GM12878 (cell line): ENCODE data around the gene CDC14C. TPM values are rescaled to one million over a fixed set of nuclear protein-coding genes. Genes with fewer than 3 reads are reported as not detected.

Source experiments
- ATAC-seq: fragments of 200-7000 bp; cut with Tn5 transposase; 3 replicates; pipeline ENCODE4 v1.9.1; 2020; ENCODE audit warnings: mild to moderate bottlenecking, moderate library complexity
- BruUV-seq: library from RNA; stranded (reverse); fragments of 400-500 nt; replicated peaks from 2 replicates; lab custom pipeline; 2021; lab: Mats Ljungman, UMichigan
- CTCF ChIA-PET: fragments of 300-600 bp; sonication (Branson Sonifier 250); formaldehyde crosslinking; extraction: SDS; loops from one replicate; lab custom pipeline; 2021; ENCODE audit warnings: inconsistent platforms; lab: Yijun Ruan, JAX
- POLR2A ChIA-PET: fragments of 350-600 bp; formaldehyde crosslinking; extraction: SDS; loops from one replicate; lab custom pipeline; 2021; ENCODE audit warnings: inconsistent platforms; lab: Charles Lee
- RAD21 ChIA-PET: fragments of 300-600 bp; sonication (Branson Sonifier 250); formaldehyde crosslinking; loops from one replicate; lab custom pipeline; 2023; ENCODE audit warnings: antibody characterized with exemption; ENCODE audit not compliant: unreplicated experiment; lab: Charles Lee
- SMC1A ChIA-PET: fragments of 300-600 bp; sonication (Branson Sonifier 250); formaldehyde crosslinking; loops from one replicate; lab custom pipeline; 2023; ENCODE audit not compliant: unreplicated experiment, uncharacterized antibody; lab: Charles Lee
- DNase-seq: peaks from one replicate; pipeline ENCODE4 v3.0.0-alpha.2; 2011; ENCODE audit warnings: low read depth, low spot score
- FAIRE-seq: peaks from 3 replicates; lab custom pipeline; 2011; peaks lifted over from hg19 to GRCh38; lab: Jason Lieb, UNC
- H2AFZ ChIP-seq: 2 replicates; pipeline ENCODE4 v1.6.0; 2011; ENCODE audit warnings: low read depth, low read length, control low read depth; ENCODE audit not compliant: control insufficient read depth
- H3K27ac ChIP-seq: 2 replicates; pipeline ENCODE4 v1.5.1; 2011; ENCODE audit warnings: control low read depth; ENCODE audit not compliant: control insufficient read depth, insufficient read depth
- H3K27me3 ChIP-seq, 2 experiments: replicated peaks in 1 of 2; 2 replicates each; pipeline versions ENCODE4 v1.6.0 to v1.6.1; 2011; ENCODE audit warnings: low read length in 1 of 2; ENCODE audit not compliant: control insufficient read depth in 2 of 2, insufficient read depth in 2 of 2
- H3K36me3 ChIP-seq, 2 experiments: 2 replicates each; pipeline ENCODE4 v1.5.1; 2011; ENCODE audit warnings: low read length in 1 of 2; ENCODE audit not compliant: control insufficient read depth in 2 of 2, insufficient read depth in 2 of 2
- H3K4me1 ChIP-seq: 2 replicates; pipeline ENCODE4 v1.6.1; 2011; ENCODE audit warnings: mild to moderate bottlenecking, low read length, moderate library complexity, mixed read lengths; ENCODE audit not compliant: control insufficient read depth, insufficient read depth
- H3K4me2 ChIP-seq: 2 replicates; pipeline ENCODE4 v1.6.0; 2011; ENCODE audit warnings: control low read depth; ENCODE audit not compliant: control insufficient read depth, insufficient read depth
- H3K4me3 ChIP-seq: fragments of 200-600 bp; sonication (generic); 2 replicates; pipeline ENCODE4 v1.5.1; 2016
- H3K79me2 ChIP-seq: 2 replicates; pipeline ENCODE4 v1.6.0; 2011; ENCODE audit warnings: low read length; ENCODE audit not compliant: control insufficient read depth, insufficient read depth
- H3K9ac ChIP-seq: 2 replicates; pipeline ENCODE4 v1.8.0; 2011; ENCODE audit warnings: low read length, control low read depth, mixed read lengths; ENCODE audit not compliant: control insufficient read depth, insufficient read depth
- H3K9me3 ChIP-seq: replicated peaks from 3 replicates; pipeline ENCODE4 v1.5.1; 2011; ENCODE audit warnings: mild to moderate bottlenecking, low read length; ENCODE audit not compliant: control insufficient read depth, insufficient read depth
- H4K20me1 ChIP-seq: 2 replicates; pipeline ENCODE4 v1.6.0; 2011; ENCODE audit not compliant: control insufficient read depth, insufficient read depth
- BACH1 ChIP-seq: fragments of 450-650 bp; IDR thresholded peaks from 2 replicates; pipeline ENCODE4 v1.6.1; 2017; ENCODE audit warnings: mild to moderate bottlenecking, borderline replicate concordance
- BRCA1 ChIP-seq: IDR thresholded peaks from 2 replicates; pipeline ENCODE4 v1.6.1; 2011; ENCODE audit warnings: low read depth, low read length, improper control_type of control experiment
- CEBPB ChIP-seq, 2 experiments: fragments of 150-350 bp in 1 of 2; IDR thresholded peaks; 2 replicates each; pipeline ENCODE4 v1.6.1; 2012 to 2014; ENCODE audit warnings: low read depth in 2 of 2, low read length in 2 of 2, borderline replicate concordance in 1 of 2, inconsistent platforms in 1 of 2
- CHD4 ChIP-seq: fragments of 200-600 bp; sonication (generic); IDR thresholded peaks from 2 replicates; pipeline ENCODE4 v1.6.1; 2016; ENCODE audit warnings: mild to moderate bottlenecking
- CREM ChIP-seq: IDR thresholded peaks from 2 replicates; pipeline ENCODE4 v1.6.1; 2014; ENCODE audit warnings: antibody characterized with exemption, low read depth
- GATAD2B ChIP-seq: fragments of 450-650 bp; conservative IDR thresholded peaks from 2 replicates; pipeline ENCODE4 v1.6.1; 2017; ENCODE audit warnings: low read depth, mild to moderate bottlenecking, moderate library complexity
- NFXL1 ChIP-seq: fragments of 450-650 bp; IDR thresholded peaks from 2 replicates; pipeline ENCODE4 v1.6.1; 2017; ENCODE audit warnings: antibody characterized with exemption, mild to moderate bottlenecking, borderline replicate concordance
- RELA ChIP-seq: fragments of 450-650 bp; IDR thresholded peaks from 2 replicates; pipeline ENCODE4 v1.8.0; 2014; ENCODE audit warnings: borderline replicate concordance; ENCODE audit not compliant: partially characterized antibody
- TARDBP ChIP-seq: IDR thresholded peaks from 2 replicates; pipeline ENCODE4 v1.6.1; 2016; ENCODE audit warnings: borderline replicate concordance
- TCF7 ChIP-seq: IDR thresholded peaks from 2 replicates; pipeline ENCODE4 v1.6.1; 2014; ENCODE audit warnings: antibody characterized with exemption, borderline replicate concordance
- USF1 ChIP-seq: IDR thresholded peaks from 2 replicates; pipeline ENCODE4 v1.6.1; 2011; ENCODE audit warnings: borderline replicate concordance, low read depth, mild to moderate bottlenecking, moderate library complexity, mixed read lengths, low read length; ENCODE audit not compliant: insufficient read depth; ENCODE audit errors: extremely low read length
- WRNIP1 ChIP-seq: IDR thresholded peaks from 2 replicates; pipeline ENCODE4 v1.6.1; 2011; ENCODE audit warnings: low read depth, low read length, improper control_type of control experiment, borderline replicate concordance
- ZNF384 ChIP-seq: IDR thresholded peaks from 2 replicates; pipeline ENCODE4 v1.6.1; 2012; ENCODE audit warnings: low read depth, mild to moderate bottlenecking, low read length, improper control_type of control experiment, borderline replicate concordance
- in situ Hi-C: fragments of 300-500 bp; cut with MboI; formaldehyde crosslinking; loops from 9 replicates; pipeline ENCODE4 v1.14.3; 2018; ENCODE audit warnings: mixed read lengths
- intact Hi-C: fragments of 100-400 bp; cut with micrococcal nuclease; formaldehyde crosslinking; loops from one replicate; pipeline ENCODE4 v1.14.2; 2022; ENCODE audit not compliant: unreplicated experiment
- polyA plus RNA-seq, 11 experiments: library from polyadenylated mRNA; depleted of rRNA in 4 of 11; unstranded in 6 of 11; stranded (reverse) in 5 of 11; fragments of >200 nt; fragmentation: Nextera tagmentation in 4 of 11; fragmentation: Illumina TruSeq in 1 of 11; extraction: Ambion mirVana in 4 of 11; extraction: Trizol in 1 of 11; gene quantifications; 1 replicate in 1 of 11; 2 replicates in 10 of 11; pipeline versions ENCODE4 v1.2.1 to v1.2.3, GENCODE V29; 2011 to 2016; ENCODE audit warnings: inconsistent platforms in 2 of 11, missing spikeins in 2 of 11, low read depth in 1 of 11
- total RNA-seq, 4 experiments: library from RNA; depleted of rRNA in 3 of 4; stranded (reverse); fragments of >200 nt in 3 of 4; fragmentation: Illumina TruSeq in 1 of 4; extraction: Trizol in 1 of 4; gene quantifications; 2 replicates each; pipeline versions ENCODE4 v1.2.1 to v1.2.3, GENCODE V29; 2013 to 2021
- TF ChIP-seq, protein P1 (sequence below): IDR thresholded peaks from 2 replicates; pipeline ENCODE4 v1.6.1; 2012; ENCODE audit warnings: low read depth, low read length, improper control_type of control experiment
- TF ChIP-seq, protein P2 (sequence below): IDR thresholded peaks from 2 replicates; pipeline ENCODE4 v1.6.1; 2011; ENCODE audit warnings: low read depth, low read length, improper control_type of control experiment, borderline replicate concordance
- TF ChIP-seq, protein P3 (sequence below): fragments of 450-650 bp; IDR thresholded peaks from 2 replicates; pipeline ENCODE4 v1.6.1; 2014; ENCODE audit warnings: mild to moderate bottlenecking

The CDC14C gene
- total and polyA plus RNA-seq, 10 of the 15 experiments (the other 5 are each of a cell fraction or from before 2014, with no cell fraction given): 0.03 TPM; not detected in 9

- Histone ChIP-seq H3K36me3 (no peaks in the 10 kb centered on the region), H3K27ac (no peak overlapping the region), H2AFZ (no peak overlapping the region), H4K20me1 (no peaks in the 10 kb centered on the region), H3K4me3 (no peak overlapping the region), H3K79me2 (no peaks in the 10 kb centered on the region), H3K4me1 (no peaks in the 10 kb centered on the region), H3K9ac (no peak overlapping the region), H3K4me2 (no peak overlapping the region), H3K9me3 (no peaks in the 10 kb centered on the region), H3K27me3 (no peaks in the 10 kb centered on the region)
- BruUV-seq: no TSS peak
- TF ChIP-seq TCF7 (no peak), NFXL1 (no peak), CEBPB (IDR thresholded peaks at IDR 0.05; ENCODE audit: borderline replicate concordance in 1 of 2, low read depth in 2 of 2, low read length in 2 of 2) (no peak), TARDBP (no peak), GATAD2B (no peak), BRCA1 (no peak), CHD4 (no peak), CREM (no peak), BACH1 (no peak), WRNIP1 (no peak), USF1 (no peak), ZNF384 (no peak), RELA (no peak)
- TF ChIP-seq, protein P1, sequence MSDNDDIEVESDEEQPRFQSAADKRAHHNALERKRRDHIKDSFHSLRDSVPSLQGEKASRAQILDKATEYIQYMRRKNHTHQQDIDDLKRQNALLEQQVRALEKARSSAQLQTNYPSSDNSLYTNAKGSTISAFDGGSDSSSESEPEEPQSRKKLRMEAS: no peak
- TF ChIP-seq, protein P2, sequence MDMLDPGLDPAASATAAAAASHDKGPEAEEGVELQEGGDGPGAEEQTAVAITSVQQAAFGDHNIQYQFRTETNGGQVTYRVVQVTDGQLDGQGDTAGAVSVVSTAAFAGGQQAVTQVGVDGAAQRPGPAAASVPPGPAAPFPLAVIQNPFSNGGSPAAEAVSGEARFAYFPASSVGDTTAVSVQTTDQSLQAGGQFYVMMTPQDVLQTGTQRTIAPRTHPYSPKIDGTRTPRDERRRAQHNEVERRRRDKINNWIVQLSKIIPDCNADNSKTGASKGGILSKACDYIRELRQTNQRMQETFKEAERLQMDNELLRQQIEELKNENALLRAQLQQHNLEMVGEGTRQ: no peak
- TF ChIP-seq, protein P3, sequence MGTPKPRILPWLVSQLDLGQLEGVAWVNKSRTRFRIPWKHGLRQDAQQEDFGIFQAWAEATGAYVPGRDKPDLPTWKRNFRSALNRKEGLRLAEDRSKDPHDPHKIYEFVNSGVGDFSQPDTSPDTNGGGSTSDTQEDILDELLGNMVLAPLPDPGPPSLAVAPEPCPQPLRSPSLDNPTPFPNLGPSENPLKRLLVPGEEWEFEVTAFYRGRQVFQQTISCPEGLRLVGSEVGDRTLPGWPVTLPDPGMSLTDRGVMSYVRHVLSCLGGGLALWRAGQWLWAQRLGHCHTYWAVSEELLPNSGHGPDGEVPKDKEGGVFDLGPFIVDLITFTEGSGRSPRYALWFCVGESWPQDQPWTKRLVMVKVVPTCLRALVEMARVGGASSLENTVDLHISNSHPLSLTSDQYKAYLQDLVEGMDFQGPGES: no peak
- in situ Hi-C loops: no loop called here
- no peak for FAIRE-seq
- ChIA-PET POLR2A (no interaction called here), CTCF (no interaction called here), RAD21 (no interaction called here), SMC1A (no interaction called here)
- intact Hi-C loops: no loop called here
- no peak for ATAC-seq
- no peak for DNase-seq
Measured at GRCh38 chr7:48959676-48960075, 35.3 kb downstream of the CDC14C start.
